Glutamatergic neuron (in vitro differentiated cells): ENCODE data around the gene SMARCC1. TPM values are rescaled to one million over a fixed set of nuclear protein-coding genes. Genes with fewer than 3 reads are reported as not detected.

Experiments
- DNase-seq: peaks from one replicate; pipeline ENCODE4 v3.0.0; 2022
- H3K27ac Mint-ChIP-seq: one replicate; pipeline ENCODE4 v1.8.0; 2020; ENCODE audit warnings: mild to moderate bottlenecking, mixed read lengths, inconsistent platforms; ENCODE audit not compliant: unreplicated experiment
- H3K27me3 Mint-ChIP-seq: one replicate; pipeline ENCODE4 v1.8.0; 2020; ENCODE audit warnings: mild to moderate bottlenecking, moderate library complexity, mixed read lengths, inconsistent platforms; ENCODE audit not compliant: unreplicated experiment
- H3K36me3 Mint-ChIP-seq: one replicate; pipeline ENCODE4 v1.8.0; 2020; ENCODE audit warnings: mild to moderate bottlenecking, mixed read lengths, inconsistent platforms; ENCODE audit not compliant: unreplicated experiment
- H3K4me1 Mint-ChIP-seq: one replicate; pipeline ENCODE4 v1.8.0; 2020; ENCODE audit warnings: mild to moderate bottlenecking, low read depth, mixed read lengths, inconsistent platforms; ENCODE audit not compliant: unreplicated experiment
- H3K4me3 Mint-ChIP-seq: one replicate; pipeline ENCODE4 v1.8.0; 2020; ENCODE audit warnings: mild to moderate bottlenecking, mixed read lengths, inconsistent platforms; ENCODE audit not compliant: unreplicated experiment
- H3K9me3 Mint-ChIP-seq: one replicate; pipeline ENCODE4 v1.8.0; 2020; ENCODE audit warnings: mild to moderate bottlenecking, moderate library complexity, mixed read lengths, inconsistent platforms; ENCODE audit not compliant: unreplicated experiment
- CTCF ChIP-seq: fragments of 200-600 bp; sonication (generic); IDR thresholded peaks from one replicate; pipeline ENCODE4 v1.5.0; 2021; ENCODE audit not compliant: partially characterized antibody, unreplicated experiment
- total RNA-seq: library from RNA; stranded (reverse); fragmentation: NEBNext Ultra II Directional; extraction: Animal tissue kit (Norgen Biotek cat#: 25700); gene quantifications from one replicate; pipeline ENCODE4 v1.2.1, GENCODE V29; 2021; ENCODE audit not compliant: unreplicated experiment

The SMARCC1 gene
- total RNA-seq, 1 donor from 2014 or later, result 196 TPM

DNA sequence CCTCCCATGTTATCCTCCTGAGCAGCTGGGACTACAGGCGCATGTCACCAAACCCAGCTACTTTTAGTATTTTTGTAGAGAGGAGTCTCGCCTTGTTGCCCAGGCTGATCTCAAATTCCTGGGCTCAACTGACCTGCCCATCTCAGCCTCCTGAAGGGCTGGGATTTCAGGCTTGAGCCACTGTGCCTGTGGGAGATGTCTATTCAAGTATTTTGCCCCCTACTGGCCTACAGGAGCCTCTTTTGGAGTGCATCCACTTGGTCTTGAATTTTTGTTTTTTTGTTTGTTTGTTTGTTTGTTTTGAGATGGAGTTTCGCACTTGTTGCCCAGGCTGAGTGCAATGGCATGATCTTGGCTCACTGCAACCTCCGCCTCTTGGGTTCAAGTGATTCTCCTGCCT, 18.0 kb upstream of the SMARCC1 start:
- H3K4me1 Mint-ChIP-seq, result peaks cover 11% of the 10 kb centered on the region
- no peak overlapping the region for H3K27ac Mint-ChIP-seq
- no peak overlapping the region for H3K4me3 Mint-ChIP-seq
- H3K27me3 Mint-ChIP-seq, result peaks cover 6% of the 10 kb centered on the region
- peak; percentile 46 for TF ChIP-seq CTCF
- H3K36me3 Mint-ChIP-seq, result no peaks in the 10 kb centered on the region
- no peak for DNase-seq
- peaks cover 10% of the 10 kb centered on the region for H3K9me3 Mint-ChIP-seq

GRCh38 chr3:47794544-47794943, 12.9 kb upstream of the SMARCC1 start:
- no peak for DNase-seq
- no peak for TF ChIP-seq CTCF
- H3K4me3 Mint-ChIP-seq, result no peak overlapping the region
- H3K4me1 Mint-ChIP-seq, result no peaks in the 10 kb centered on the region
- H3K9me3 Mint-ChIP-seq, result no peaks in the 10 kb centered on the region
- H3K27me3 Mint-ChIP-seq, result no peaks in the 10 kb centered on the region
- no peaks in the 10 kb centered on the region for H3K36me3 Mint-ChIP-seq
- no peak overlapping the region for H3K27ac Mint-ChIP-seq

DNA sequence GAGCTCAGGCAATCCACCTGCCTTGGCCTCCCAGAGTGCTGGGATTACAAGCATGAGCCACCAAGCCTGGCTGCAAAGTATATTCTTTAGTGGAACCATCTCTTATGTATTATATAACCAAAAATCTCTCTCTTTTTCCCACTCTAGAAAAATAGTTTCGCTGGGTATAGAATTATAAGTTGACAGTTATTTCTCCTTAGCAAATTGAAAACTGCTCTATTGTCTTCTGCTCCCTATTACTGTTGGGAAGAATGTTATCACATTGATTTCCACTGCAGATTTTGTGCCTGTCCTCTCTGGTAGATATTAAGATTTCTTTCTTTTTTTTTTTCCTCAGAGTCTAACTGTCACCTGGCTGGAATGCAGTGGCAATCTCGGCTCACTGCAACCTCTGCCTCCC, 11.0 kb upstream of the SMARCC1 start:
- no peaks in the 10 kb centered on the region for H3K27me3 Mint-ChIP-seq
- DNase-seq, result no peak
- H3K36me3 Mint-ChIP-seq, result no peaks in the 10 kb centered on the region
- no peak for TF ChIP-seq CTCF
- H3K4me1 Mint-ChIP-seq, result no peaks in the 10 kb centered on the region
- H3K9me3 Mint-ChIP-seq, result no peaks in the 10 kb centered on the region
- H3K4me3 Mint-ChIP-seq, result no peak overlapping the region
- no peak overlapping the region for H3K27ac Mint-ChIP-seq

DNA sequence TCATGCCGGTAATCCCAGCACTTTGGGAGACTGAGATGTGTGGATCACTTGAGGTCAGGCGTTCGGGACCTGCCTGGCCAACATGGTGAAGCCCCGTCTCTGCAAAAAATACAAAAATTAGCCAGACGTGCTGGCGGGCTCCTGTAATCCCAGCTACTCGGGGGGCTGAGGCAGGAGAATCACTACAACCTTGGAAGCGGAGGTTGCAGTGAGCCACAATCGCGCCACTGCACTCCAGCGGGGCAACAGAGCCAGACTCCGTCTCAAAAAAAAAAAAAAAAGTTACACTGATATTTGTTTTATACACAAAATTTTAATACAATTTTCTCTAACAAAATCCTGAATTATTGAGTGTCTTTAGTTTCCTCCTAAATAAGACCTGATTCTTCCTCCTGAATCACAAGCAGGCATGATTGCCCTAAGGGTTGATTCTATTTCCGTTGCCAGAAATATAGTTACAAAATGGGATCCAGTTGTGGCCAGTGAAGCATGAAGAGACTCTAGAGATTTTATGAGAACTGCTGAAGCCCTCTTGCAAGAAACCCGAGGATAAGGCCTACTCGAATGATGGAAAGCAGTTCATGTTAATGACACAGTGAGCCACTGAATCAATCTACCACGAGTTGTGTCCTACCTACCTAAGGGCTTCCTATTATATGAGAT, 9.6 kb upstream of the SMARCC1 start:
- TF ChIP-seq CTCF, result no peak
- no peaks in the 10 kb centered on the region for H3K36me3 Mint-ChIP-seq
- no peaks in the 10 kb centered on the region for H3K9me3 Mint-ChIP-seq

GRCh38 chr3:47783673-47784072, 2.0 kb upstream of the SMARCC1 start:
- Mint-ChIP-seq H3K4me3 (no peak overlapping the region), H3K27ac (no peak overlapping the region), H3K36me3 (no peaks in the 10 kb centered on the region), H3K27me3 (peaks cover 2% of the 10 kb centered on the region), H3K9me3 (peaks cover 13% of the 10 kb centered on the region), H3K4me1 (peaks cover 6% of the 10 kb centered on the region)
- DNase-seq, result no peak
- TF ChIP-seq CTCF, result no peak

More for the DNA sequence above, 9.6 kb upstream of the SMARCC1 start:
- Mint-ChIP-seq H3K27ac (no peak overlapping the region), H3K4me1 (no peaks in the 10 kb centered on the region), H3K4me3 (no peak overlapping the region), H3K27me3 (no peaks in the 10 kb centered on the region)
- no peak for DNase-seq
